ENCODE measurements around the gene PARD3.

Gene PARD3

DNA sequence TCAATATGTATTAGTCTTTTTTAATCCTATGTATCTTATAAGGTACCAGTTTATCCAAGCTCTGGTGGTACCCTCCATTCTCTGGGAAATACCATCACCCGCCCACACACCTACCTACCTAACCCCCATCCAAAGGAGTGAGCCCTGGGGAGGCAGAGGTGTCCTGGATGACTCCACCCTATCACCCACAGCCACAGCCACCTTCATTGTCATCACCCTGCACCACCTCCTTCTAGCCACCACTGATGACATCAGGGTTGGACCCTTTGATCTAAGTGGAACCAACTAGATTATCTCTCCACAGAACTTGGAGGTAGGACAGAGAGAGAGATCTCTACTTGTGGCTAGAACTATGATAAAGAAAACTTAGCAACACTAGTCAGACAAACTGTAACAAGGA lies 259.4 kb downstream of the PARD3 start:
- no peak overlapping the region for H3K4me3 ChIP-seq (ENCODE audit: low read depth, low read length)
- no peak for DNase-seq (ENCODE audit: low read depth, low spot score)
- in situ Hi-C loops (cut with HindIII; ENCODE audit: low sequenced_read_pairs), result no loop called here
- TF ChIP-seq, protein P1, sequence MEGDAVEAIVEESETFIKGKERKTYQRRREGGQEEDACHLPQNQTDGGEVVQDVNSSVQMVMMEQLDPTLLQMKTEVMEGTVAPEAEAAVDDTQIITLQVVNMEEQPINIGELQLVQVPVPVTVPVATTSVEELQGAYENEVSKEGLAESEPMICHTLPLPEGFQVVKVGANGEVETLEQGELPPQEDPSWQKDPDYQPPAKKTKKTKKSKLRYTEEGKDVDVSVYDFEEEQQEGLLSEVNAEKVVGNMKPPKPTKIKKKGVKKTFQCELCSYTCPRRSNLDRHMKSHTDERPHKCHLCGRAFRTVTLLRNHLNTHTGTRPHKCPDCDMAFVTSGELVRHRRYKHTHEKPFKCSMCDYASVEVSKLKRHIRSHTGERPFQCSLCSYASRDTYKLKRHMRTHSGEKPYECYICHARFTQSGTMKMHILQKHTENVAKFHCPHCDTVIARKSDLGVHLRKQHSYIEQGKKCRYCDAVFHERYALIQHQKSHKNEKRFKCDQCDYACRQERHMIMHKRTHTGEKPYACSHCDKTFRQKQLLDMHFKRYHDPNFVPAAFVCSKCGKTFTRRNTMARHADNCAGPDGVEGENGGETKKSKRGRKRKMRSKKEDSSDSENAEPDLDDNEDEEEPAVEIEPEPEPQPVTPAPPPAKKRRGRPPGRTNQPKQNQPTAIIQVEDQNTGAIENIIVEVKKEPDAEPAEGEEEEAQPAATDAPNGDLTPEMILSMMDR (IDR thresholded peaks at IDR 0.05; ENCODE audit: low read depth, low read length), result no peak

DNA sequence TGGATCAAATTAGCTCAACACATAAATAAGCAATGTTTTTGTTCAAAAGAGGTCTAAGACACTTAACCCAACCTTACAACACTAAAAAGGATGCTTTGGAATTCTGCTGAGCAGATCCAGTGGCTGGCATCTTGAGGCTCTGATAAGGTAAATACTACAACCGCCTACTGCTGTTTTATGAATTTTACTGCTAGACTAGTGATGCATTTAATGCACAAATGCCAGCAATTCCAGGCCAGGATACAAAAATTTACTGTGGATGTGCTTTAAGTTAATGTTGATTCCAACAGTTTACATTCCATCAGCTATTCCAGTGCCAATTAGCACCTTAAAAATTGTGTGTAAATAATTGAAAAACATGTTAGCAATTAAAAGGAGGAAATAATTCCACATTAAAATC lies 261.3 kb downstream of the PARD3 start:
- in situ Hi-C loops (cut with HindIII; ENCODE audit: low sequenced_read_pairs), result no loop called here
- TF ChIP-seq, protein P1 (IDR thresholded peaks at IDR 0.05; ENCODE audit: low read depth, low read length), result no peak

DNA sequence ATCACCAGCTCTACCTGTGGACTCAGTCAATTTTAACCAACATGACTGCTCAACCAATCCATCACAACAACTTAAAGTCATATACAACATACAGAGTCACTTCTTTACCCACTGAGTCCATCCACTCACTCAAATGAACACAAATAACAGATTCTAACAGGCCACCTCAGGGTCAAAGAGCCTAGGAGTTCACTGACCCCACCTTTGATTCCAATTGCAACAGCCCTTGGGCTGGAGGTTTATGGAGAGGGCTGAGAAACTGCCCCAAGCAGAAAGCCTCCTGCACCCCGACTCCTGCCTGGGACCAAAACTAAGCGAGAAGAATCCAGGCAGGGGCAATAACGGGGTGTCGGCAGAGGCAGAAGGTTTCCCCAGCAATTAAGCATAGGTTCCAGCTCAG lies 263.8 kb downstream of the PARD3 start:
- TF ChIP-seq, protein P1 (IDR thresholded peaks at IDR 0.05; ENCODE audit: low read depth, low read length), result no peak
- no peak overlapping the region for H3K4me3 ChIP-seq (ENCODE audit: low read depth, low read length)
- DNase-seq (ENCODE audit: low read depth, low spot score), result no peak
- in situ Hi-C loops (cut with HindIII; ENCODE audit: low sequenced_read_pairs), result no loop called here

More for the DNA sequence above, 261.3 kb downstream of the PARD3 start:
- H3K4me3 ChIP-seq (ENCODE audit: low read depth, low read length), result no peak overlapping the region
- no peak for DNase-seq (ENCODE audit: low read depth, low spot score)

DNA sequence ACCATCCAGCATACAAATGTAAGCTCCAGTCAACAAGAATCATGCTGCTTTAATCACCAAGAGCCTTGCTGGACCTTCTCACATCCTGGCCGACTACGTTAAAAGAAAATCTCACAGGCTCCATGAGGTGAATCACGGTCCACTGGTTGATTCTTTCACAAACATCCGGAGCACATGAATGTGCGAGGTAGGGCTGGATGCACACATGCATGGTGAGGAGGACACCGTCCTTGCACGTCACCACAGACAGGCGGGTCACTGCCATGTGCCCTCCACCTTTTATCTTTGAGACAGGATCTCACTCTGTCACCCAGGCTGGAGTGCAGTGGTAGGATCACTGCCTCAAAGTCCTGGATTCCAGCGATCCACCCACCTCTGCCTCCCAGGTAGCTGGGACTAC lies 265.1 kb downstream of the PARD3 start:
- TF ChIP-seq, protein P1 (IDR thresholded peaks at IDR 0.05; ENCODE audit: low read depth, low read length), result no peak
- H3K4me3 ChIP-seq (ENCODE audit: low read depth, low read length), result no peak overlapping the region
- no peak for DNase-seq (ENCODE audit: low read depth, low spot score)
- in situ Hi-C loops (cut with HindIII; ENCODE audit: low sequenced_read_pairs), result no loop called here

DNA sequence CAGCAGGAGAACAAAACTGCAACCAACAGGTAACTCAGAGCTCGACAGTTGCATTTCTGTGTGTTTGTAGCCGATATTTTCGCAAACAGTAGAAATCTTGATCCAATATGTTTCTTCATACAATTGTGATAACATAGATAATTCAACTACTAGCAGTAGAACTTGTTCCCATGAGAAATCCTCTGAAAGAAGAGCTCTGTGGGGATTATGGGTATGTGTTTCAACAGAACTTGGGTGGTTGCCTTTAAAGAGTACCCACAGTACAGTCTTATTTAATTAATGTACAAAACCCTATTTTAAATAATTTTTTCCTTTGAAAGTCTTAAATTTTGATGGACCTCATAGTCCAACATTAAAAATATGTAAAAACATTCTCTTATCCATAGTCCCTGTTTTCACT lies 266.1 kb downstream of the PARD3 start:
- no peak for DNase-seq (ENCODE audit: low read depth, low spot score)
- in situ Hi-C loops (cut with HindIII; ENCODE audit: low sequenced_read_pairs), result no loop called here
- H3K4me3 ChIP-seq (ENCODE audit: low read depth, low read length), result no peak overlapping the region
- TF ChIP-seq, protein P1 (IDR thresholded peaks at IDR 0.05; ENCODE audit: low read depth, low read length), result no peak

DNA sequence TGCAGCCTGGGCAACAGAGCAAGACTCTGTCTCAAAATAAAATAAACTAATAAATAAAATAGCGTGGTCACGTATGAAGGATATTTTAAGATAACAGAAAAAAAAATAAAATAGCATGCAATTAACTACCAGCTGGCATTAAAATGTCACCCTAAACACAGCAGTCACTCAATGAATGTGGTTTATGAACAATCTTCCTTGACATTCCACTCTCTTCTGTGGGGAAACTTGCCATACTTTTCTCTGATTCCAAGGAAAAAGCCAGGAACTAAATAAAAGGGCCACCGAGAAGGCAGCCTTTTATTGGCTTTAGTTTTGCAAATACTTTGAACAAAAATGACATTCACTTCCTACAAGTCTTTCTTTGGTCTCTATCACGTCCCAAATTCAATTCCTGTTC lies 266.6 kb downstream of the PARD3 start:
- in situ Hi-C loops (cut with HindIII; ENCODE audit: low sequenced_read_pairs), result no loop called here
- TF ChIP-seq, protein P1 (IDR thresholded peaks at IDR 0.05; ENCODE audit: low read depth, low read length), result no peak
- DNase-seq (ENCODE audit: low read depth, low spot score), result no peak
- no peak overlapping the region for H3K4me3 ChIP-seq (ENCODE audit: low read depth, low read length)

DNA sequence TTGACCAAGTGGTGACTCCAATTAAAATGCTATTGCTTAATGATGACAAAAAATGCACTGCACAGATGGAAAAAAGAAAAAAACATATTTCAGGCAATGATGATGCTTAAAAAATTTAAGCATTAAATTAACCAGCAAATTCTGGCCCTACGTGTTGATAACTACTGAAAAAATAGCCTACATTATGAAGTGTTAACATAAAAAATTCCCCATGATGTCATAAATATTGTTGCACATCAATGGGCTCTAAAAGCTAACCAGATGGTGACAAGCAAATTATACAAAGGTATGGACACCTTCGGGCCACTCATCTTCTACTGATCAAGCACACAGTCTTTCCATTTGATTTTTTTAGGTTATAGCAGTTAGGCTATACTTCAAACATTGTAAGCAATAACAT lies 267.4 kb downstream of the PARD3 start:
- TF ChIP-seq, protein P1 (IDR thresholded peaks at IDR 0.05; ENCODE audit: low read depth, low read length), result no peak
- no peak overlapping the region for H3K4me3 ChIP-seq (ENCODE audit: low read depth, low read length)
- no peak for DNase-seq (ENCODE audit: low read depth, low spot score)
- in situ Hi-C loops (cut with HindIII; ENCODE audit: low sequenced_read_pairs), result no loop called here
